ENCODE results near the gene OTUB2.

Gene OTUB2

GRCh38 chr14:94040247-94040646 is 14.1 kb downstream of the OTUB2 start:
- TF ChIP-seq, protein P1, sequence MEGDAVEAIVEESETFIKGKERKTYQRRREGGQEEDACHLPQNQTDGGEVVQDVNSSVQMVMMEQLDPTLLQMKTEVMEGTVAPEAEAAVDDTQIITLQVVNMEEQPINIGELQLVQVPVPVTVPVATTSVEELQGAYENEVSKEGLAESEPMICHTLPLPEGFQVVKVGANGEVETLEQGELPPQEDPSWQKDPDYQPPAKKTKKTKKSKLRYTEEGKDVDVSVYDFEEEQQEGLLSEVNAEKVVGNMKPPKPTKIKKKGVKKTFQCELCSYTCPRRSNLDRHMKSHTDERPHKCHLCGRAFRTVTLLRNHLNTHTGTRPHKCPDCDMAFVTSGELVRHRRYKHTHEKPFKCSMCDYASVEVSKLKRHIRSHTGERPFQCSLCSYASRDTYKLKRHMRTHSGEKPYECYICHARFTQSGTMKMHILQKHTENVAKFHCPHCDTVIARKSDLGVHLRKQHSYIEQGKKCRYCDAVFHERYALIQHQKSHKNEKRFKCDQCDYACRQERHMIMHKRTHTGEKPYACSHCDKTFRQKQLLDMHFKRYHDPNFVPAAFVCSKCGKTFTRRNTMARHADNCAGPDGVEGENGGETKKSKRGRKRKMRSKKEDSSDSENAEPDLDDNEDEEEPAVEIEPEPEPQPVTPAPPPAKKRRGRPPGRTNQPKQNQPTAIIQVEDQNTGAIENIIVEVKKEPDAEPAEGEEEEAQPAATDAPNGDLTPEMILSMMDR (IDR thresholded peaks at IDR 0.05; ENCODE audit: control extremely low read depth, extremely low read depth, low read depth, missing control alignments) = no peak
- ChIA-PET CTCF (interaction anchor here (9.0 kb wide), 1 partner anchor 19 kb away, joined by 151 read pairs; the partner anchor contains the start of gene OTUB2), POLR2A (no interaction called here)
- DNase-seq (ENCODE audit: extremely low spot score) = no peak

GRCh38 chr14:94040796-94041195 is 14.7 kb downstream of the OTUB2 start:
- POLR2A ChIA-PET = no interaction called here
- no peak for DNase-seq (ENCODE audit: extremely low spot score)
- TF ChIP-seq, protein P1 (IDR thresholded peaks at IDR 0.05; ENCODE audit: control extremely low read depth, extremely low read depth, low read depth, missing control alignments) = no peak
- CTCF ChIA-PET = no interaction called here

DNA sequence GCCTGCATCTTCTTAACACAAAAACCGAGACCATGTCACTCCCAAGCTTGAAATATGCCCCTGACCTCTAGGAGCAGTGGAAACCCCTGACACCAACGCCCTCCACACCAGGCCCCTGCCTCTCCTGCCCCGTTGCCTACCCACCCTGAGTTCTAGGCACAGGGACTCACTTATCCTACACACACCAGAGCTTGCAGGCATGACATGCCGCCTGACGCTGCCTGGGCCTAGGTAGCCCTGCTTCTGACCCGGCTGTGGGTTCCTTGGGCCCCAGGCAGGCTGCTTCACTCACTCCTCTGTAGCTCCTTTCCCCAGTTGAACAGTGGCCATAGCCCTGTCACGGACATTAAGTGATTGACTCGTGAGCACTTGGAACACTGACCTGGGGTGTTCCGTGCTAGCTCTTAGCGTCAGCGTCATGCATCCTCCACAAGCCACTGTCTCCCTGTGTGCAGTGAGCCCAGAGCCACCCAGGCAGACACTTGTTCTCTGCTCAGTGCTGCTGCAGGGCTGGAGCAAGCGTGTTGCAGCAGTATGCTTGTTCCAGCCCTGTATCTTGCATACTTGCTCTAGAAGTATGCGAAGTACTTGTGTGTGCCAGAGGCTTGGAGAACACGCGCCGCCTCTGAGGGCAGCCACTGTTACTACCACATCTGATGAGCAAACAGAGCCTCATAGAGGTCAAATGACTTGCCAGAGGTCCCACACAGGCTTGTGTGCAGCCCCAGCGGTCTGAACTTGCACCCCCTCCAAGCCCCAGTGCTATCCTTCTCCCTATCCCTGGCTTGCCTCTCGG is 15.6 kb downstream of the OTUB2 start:
- CTCF ChIA-PET = interaction anchor here (1.0 to 1.2 kb wide), 2 partner anchors 16 to 102 kb away, joined by 4 read pairs; partner anchors contain the start of gene OTUB2
- no peak for DNase-seq (ENCODE audit: extremely low spot score)
- POLR2A ChIA-PET = no interaction called here
- TF ChIP-seq, protein P1 (IDR thresholded peaks at IDR 0.05; ENCODE audit: control extremely low read depth, extremely low read depth, low read depth, missing control alignments) = no peak

DNA sequence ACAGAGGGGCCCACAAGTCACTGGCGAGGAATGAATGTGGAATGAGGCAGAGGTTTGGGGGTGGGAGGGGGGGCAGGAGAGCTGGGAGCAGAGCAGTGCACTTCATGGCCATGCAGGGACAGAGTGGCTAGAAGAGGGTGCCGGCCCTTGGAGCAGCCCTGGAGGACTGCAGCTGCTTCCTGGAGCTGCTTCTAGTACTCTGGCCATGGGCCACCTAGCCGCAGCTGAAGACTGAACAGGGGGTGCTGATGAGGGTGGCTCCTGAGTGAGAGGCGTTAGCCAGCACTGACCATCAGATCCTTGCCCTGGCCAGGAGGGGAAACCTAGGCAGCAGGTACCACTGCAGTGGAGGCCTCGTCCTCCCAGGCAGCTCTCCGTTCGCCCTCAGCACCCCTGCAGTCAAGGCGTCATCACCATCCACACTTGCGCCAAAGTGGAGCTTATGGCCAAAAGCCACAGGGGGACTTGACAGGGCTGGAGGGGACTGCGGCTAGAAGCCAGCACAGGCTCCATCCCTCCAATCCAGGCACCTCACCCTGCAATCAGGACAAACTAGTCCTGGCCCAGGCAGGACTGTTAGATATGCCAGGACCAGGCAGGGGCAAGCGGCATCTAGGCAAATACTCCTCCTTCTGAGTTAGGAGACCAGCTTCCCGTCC is 16.4 kb downstream of the OTUB2 start:
- ChIA-PET POLR2A (no interaction called here), CTCF (interaction anchor here (1.0 to 1.2 kb wide), 2 partner anchors 17 to 103 kb away, joined by 4 read pairs; partner anchors contain the start of gene OTUB2)
- TF ChIP-seq, protein P1 (IDR thresholded peaks at IDR 0.05; ENCODE audit: control extremely low read depth, extremely low read depth, low read depth, missing control alignments) = no peak
- no peak for DNase-seq (ENCODE audit: extremely low spot score)

DNA sequence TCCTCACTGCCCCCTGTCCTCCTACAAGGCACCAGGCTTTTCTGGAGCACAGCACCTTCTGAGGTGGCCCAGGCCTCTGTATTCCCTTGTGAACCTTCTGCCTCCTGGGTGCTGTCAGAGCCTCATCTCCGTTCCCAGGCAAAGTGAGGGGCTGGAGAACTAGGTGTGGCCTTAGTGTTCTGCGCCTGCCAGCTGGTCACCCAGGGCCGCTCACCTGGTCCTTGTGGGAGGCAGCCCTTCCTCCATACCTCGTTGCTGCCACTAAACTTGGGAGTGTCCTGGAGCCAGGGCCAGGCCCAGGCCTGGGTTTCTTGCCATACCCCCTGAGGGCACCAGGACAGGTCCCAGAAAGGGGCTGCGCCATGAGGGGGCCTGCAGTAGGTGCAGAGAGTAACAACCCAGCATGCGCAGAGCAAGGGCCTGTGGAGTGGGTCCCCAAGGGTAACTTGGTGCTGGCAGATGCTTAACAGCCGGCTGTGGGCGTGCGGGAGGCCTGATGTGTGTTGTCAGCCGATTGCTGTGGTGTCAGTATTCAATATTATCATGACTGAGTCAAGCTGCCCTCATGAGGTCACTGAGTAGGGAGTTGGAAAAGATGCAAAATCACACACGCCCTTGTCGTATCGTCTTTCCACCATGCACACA is 17.1 kb downstream of the OTUB2 start:
- POLR2A ChIA-PET = no interaction called here
- no peak for DNase-seq (ENCODE audit: extremely low spot score)
- TF ChIP-seq, protein P1 (IDR thresholded peaks at IDR 0.05; ENCODE audit: control extremely low read depth, extremely low read depth, low read depth, missing control alignments) = no peak
- CTCF ChIA-PET = interaction anchor here (1.2 to 1.9 kb wide), 2 partner anchors 11 to 103 kb away, joined by 4 read pairs; no protein-coding TSS in a partner anchor

- POLR2A ChIA-PET = no interaction called here
- CTCF ChIA-PET = interaction anchor here (1.3 to 6.9 kb wide), 3 partner anchors 8 to 93 kb away, joined by 4 to 57 read pairs (median 7); no protein-coding TSS in a partner anchor
Observed at GRCh38 chr14:94043756-94044475, 17.8 kb downstream of the OTUB2 start.

More at GRCh38 chr14:94043756-94044475, 17.8 kb downstream of the OTUB2 start:
- DNase-seq (ENCODE audit: extremely low spot score) = no peak
- TF ChIP-seq, protein P1 (IDR thresholded peaks at IDR 0.05; ENCODE audit: control extremely low read depth, extremely low read depth, low read depth, missing control alignments) = no peak
